Measurements from ENCODE around the gene LAMA1.

DNA sequence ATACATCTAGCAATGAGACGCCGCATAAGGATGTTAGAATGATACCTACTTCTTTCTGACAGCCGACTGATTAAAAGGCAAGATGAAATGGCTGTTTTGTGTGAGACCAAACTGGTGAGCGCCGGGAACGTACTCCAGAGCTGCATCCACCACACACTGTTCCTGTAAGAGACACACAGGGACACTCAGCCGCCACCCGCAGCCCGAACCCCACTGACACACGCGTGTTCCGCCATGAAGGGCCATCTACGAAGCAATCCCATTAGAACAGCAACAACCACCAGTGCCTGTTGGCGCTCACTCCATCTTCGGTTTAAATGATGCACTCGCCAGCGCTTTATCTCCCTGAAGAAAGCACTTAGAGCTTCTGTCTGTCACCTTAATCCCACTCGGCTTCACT, 162.3 kb downstream of the LAMA1 start:
- no peak for TF ChIP-seq EZH2 (IDR thresholded peaks at IDR 0.05; ENCODE audit: borderline replicate concordance, low read depth, low read length, severe bottlenecking)
- TF ChIP-seq, protein P1, sequence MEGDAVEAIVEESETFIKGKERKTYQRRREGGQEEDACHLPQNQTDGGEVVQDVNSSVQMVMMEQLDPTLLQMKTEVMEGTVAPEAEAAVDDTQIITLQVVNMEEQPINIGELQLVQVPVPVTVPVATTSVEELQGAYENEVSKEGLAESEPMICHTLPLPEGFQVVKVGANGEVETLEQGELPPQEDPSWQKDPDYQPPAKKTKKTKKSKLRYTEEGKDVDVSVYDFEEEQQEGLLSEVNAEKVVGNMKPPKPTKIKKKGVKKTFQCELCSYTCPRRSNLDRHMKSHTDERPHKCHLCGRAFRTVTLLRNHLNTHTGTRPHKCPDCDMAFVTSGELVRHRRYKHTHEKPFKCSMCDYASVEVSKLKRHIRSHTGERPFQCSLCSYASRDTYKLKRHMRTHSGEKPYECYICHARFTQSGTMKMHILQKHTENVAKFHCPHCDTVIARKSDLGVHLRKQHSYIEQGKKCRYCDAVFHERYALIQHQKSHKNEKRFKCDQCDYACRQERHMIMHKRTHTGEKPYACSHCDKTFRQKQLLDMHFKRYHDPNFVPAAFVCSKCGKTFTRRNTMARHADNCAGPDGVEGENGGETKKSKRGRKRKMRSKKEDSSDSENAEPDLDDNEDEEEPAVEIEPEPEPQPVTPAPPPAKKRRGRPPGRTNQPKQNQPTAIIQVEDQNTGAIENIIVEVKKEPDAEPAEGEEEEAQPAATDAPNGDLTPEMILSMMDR (IDR thresholded peaks at IDR 0.05; ENCODE audit: borderline replicate concordance, extremely low read depth, low read length, poor library complexity, severe bottlenecking): no peak
